Endothelial cell of umbilical vein (primary cell): Measurements from ENCODE around the gene RMND1. TPM values are rescaled to one million over a fixed set of nuclear protein-coding genes. Genes with fewer than 3 reads are reported as not detected.

Source experiments
- BruUV-seq: library from RNA; stranded (reverse); fragments of 400-500 nt; replicated peaks from 2 replicates; lab custom pipeline; 2021; lab: Mats Ljungman, UMichigan
- CTCF ChIA-PET: fragments of 300-600, 350-600 bp; sonication (Branson Sonifier 250); formaldehyde crosslinking; loops from one replicate; lab custom pipeline; 2021; ENCODE audit warnings: antibody characterized with exemption, inconsistent platforms; lab: Charles Lee
- POLR2A ChIA-PET: fragments of 300-600, 350-600 bp; sonication (Branson Sonifier 250); formaldehyde crosslinking; loops from one replicate; lab custom pipeline; 2021; ENCODE audit warnings: antibody characterized with exemption, inconsistent platforms; lab: Charles Lee
- DNase-seq: peaks from one replicate; pipeline ENCODE4 v3.0.0-alpha.2; 2011; ENCODE audit warnings: low read depth, low spot score
- FAIRE-seq: peaks from 2 replicates; lab custom pipeline; 2011; peaks lifted over from hg19 to GRCh38; lab: Jason Lieb, UNC
- H2AFZ ChIP-seq: 2 replicates; pipeline ENCODE4 v1.6.0; 2012; ENCODE audit warnings: low read depth, low read length, control low read depth, inconsistent platforms
- H3K27ac ChIP-seq: 2 replicates; pipeline ENCODE4 v1.5.1; 2011; ENCODE audit warnings: low read depth, mild to moderate bottlenecking, control low read depth, low read length, moderate library complexity; ENCODE audit not compliant: insufficient read depth
- H3K27me3 ChIP-seq, 2 experiments: 2 replicates each; pipeline versions ENCODE4 v1.6.0 to v1.6.1; 2011; ENCODE audit warnings: low read length in 2 of 2, mixed read lengths in 1 of 2; ENCODE audit not compliant: control insufficient read depth in 2 of 2, insufficient read depth in 2 of 2
- H3K36me3 ChIP-seq, 2 experiments: 2 replicates in 1 of 2; 3 replicates in 1 of 2; pipeline ENCODE4 v1.5.1; 2011; ENCODE audit warnings: low read length in 2 of 2, mild to moderate bottlenecking in 1 of 2, moderate library complexity in 1 of 2; ENCODE audit not compliant: control insufficient read depth in 2 of 2, insufficient read depth in 2 of 2; ENCODE audit errors: extremely low read depth in 1 of 2
- H3K4me1 ChIP-seq: 3 replicates; pipeline ENCODE4 v1.5.1; 2011; ENCODE audit warnings: mild to moderate bottlenecking, low read length; ENCODE audit not compliant: control insufficient read depth, insufficient read depth; ENCODE audit errors: extremely low read depth
- H3K4me2 ChIP-seq: 2 replicates; pipeline ENCODE4 v1.6.1; 2011; ENCODE audit warnings: low read length, control low read depth, mixed read lengths; ENCODE audit not compliant: insufficient read depth
- H3K4me3 ChIP-seq, 3 experiments: fragments of 200-600 bp in 1 of 3; sonication (generic), shearing (Covaris generic) in 1 of 3; replicated peaks in 1 of 3; 2 replicates each; pipeline ENCODE4 v1.5.1; 2011 to 2016; ENCODE audit warnings: control low read depth in 3 of 3, low read length in 3 of 3, mild to moderate bottlenecking in 2 of 3, inconsistent platforms in 1 of 3, low read depth in 1 of 3, moderate library complexity in 1 of 3; ENCODE audit not compliant: insufficient read depth in 1 of 3
- H3K79me2 ChIP-seq: 2 replicates; pipeline ENCODE4 v1.6.0; 2012; ENCODE audit warnings: low read length, inconsistent platforms; ENCODE audit not compliant: control insufficient read depth, insufficient read depth
- H3K9ac ChIP-seq: replicated peaks from 2 replicates; pipeline ENCODE3; 2011; ENCODE audit warnings: low read length, control low read depth; ENCODE audit not compliant: insufficient read depth; ENCODE audit errors: extremely low read depth
- H3K9me1 ChIP-seq: replicated peaks from 3 replicates; pipeline ENCODE4 v1.6.0; 2011; ENCODE audit warnings: mild to moderate bottlenecking, low read length; ENCODE audit not compliant: control insufficient read depth, insufficient read depth; ENCODE audit errors: extremely low read depth
- H3K9me3 ChIP-seq: replicated peaks from 2 replicates; pipeline ENCODE4 v1.5.1; 2012; ENCODE audit warnings: low read length, inconsistent platforms; ENCODE audit not compliant: control insufficient read depth, insufficient read depth
- H4K20me1 ChIP-seq: replicated peaks from 2 replicates; pipeline ENCODE3; 2011; ENCODE audit warnings: mild to moderate bottlenecking, low read length; ENCODE audit not compliant: control insufficient read depth, insufficient read depth; ENCODE audit errors: extremely low read depth
- CTCF ChIP-seq, 2 donors: IDR thresholded peaks; 1 replicate in 1 of 2; 2 replicates in 1 of 2; pipeline ENCODE4 v1.5.1; 2011; ENCODE audit warnings: low read length in 2 of 2, mild to moderate bottlenecking in 2 of 2, moderate library complexity in 2 of 2, control low read depth in 1 of 2, inconsistent platforms in 1 of 2, low read depth in 1 of 2; ENCODE audit not compliant: insufficient read depth in 1 of 2; ENCODE audit errors: extremely low read depth in 1 of 2
- EZH2 ChIP-seq: IDR thresholded peaks from 2 replicates; pipeline ENCODE4 v1.6.1; 2012; ENCODE audit warnings: borderline replicate concordance, low read depth, mild to moderate bottlenecking, moderate library complexity, low read length, inconsistent platforms; ENCODE audit not compliant: severe bottlenecking
- FOS ChIP-seq: IDR thresholded peaks from 2 replicates; pipeline ENCODE4 v1.6.1; 2011; ENCODE audit warnings: mild to moderate bottlenecking, low read length, moderate library complexity, borderline replicate concordance; ENCODE audit not compliant: insufficient read depth
- GATA2 ChIP-seq: IDR thresholded peaks from 2 replicates; pipeline ENCODE4 v1.7.0; 2011; ENCODE audit warnings: low read depth, mild to moderate bottlenecking, moderate library complexity, mixed read lengths, low read length; ENCODE audit not compliant: insufficient read length, insufficient read depth
- JUN ChIP-seq: IDR thresholded peaks from 2 replicates; pipeline ENCODE4 v1.6.1; 2011; ENCODE audit warnings: borderline replicate concordance, low read depth; ENCODE audit not compliant: insufficient read length, insufficient read depth
- MAX ChIP-seq: IDR thresholded peaks from 2 replicates; pipeline ENCODE4 v1.6.1; 2011; ENCODE audit not compliant: insufficient read depth, insufficient read length
- MYC ChIP-seq: IDR thresholded peaks from one replicate; pipeline ENCODE4 v1.6.1; 2011; ENCODE audit warnings: mild to moderate bottlenecking, low read depth, low read length
- POLR2A ChIP-seq: IDR thresholded peaks from 2 replicates; pipeline ENCODE4 v1.6.1; 2012; ENCODE audit warnings: low read depth, mild to moderate bottlenecking, control low read depth, low read length
- POLR2AphosphoS5 ChIP-seq: IDR thresholded peaks from 2 replicates; pipeline ENCODE4 v1.6.1; 2012; ENCODE audit warnings: low read depth, mild to moderate bottlenecking, control low read depth, low read length, moderate library complexity; ENCODE audit not compliant: insufficient read depth
- dilution Hi-C: fragments of 300-500 bp; cut with MboI; formaldehyde crosslinking; loops from one replicate; pipeline ENCODE4 v1.15.0; 2019; ENCODE audit warnings: low sequenced_read_pairs; ENCODE audit not compliant: extremely low pct_ligation_motif_present
- intact Hi-C: fragments of 100-400 bp; cut with micrococcal nuclease; formaldehyde crosslinking; loops from one replicate; pipeline ENCODE4 v1.10.0; 2022
- polyA plus RNA-seq, 4 experiments: library from polyadenylated mRNA; depleted of rRNA in 3 of 4; stranded (reverse) in 3 of 4; unstranded in 1 of 4; fragments of >200 nt; gene quantifications; 2 replicates each; pipeline versions ENCODE4 v1.2.1 to v1.2.3, GENCODE V29; 2011 to 2012; ENCODE audit warnings: missing spikeins in 1 of 4
- total RNA-seq: library from RNA; stranded (reverse); gene quantifications from 2 replicates; pipeline ENCODE4 v1.2.3, GENCODE V29; 2021

RMND1 gene
- total and polyA plus RNA-seq, 2 donors (not counting 3 experiments of a cell fraction or from before 2014, with no cell fraction given): 6.3 to 21.4 TPM

- CTCF ChIA-PET: interaction anchor here (0.8 to 2.2 kb wide), 8 partner anchors 9 to 919 kb away, joined by 3 to 10 read pairs (median 5); partner anchors contain the start of gene RMND1
- TF ChIP-seq EZH2: no peak
- no peak for TF ChIP-seq CTCF (IDR thresholded peaks at IDR 0.05; ENCODE audit: extremely low read depth in 1 of 2, insufficient read depth in 1 of 2, low read depth in 1 of 2, low read length in 2 of 2)
- TF ChIP-seq FOS: peak; percentile 29
- no peak for TF ChIP-seq MYC
- no peak for TF ChIP-seq POLR2AphosphoS5
- no peak for TF ChIP-seq JUN
- TF ChIP-seq GATA2: no peak
- no peak for TF ChIP-seq POLR2A
- TF ChIP-seq MAX: no peak
- POLR2A ChIA-PET: no interaction called here
- FAIRE-seq (peak; percentile 31), DNase-seq (peak; percentile 28)
- intact Hi-C loops (no loop called here), dilution Hi-C loops (no loop called here)
- Histone ChIP-seq H2AFZ (no peak overlapping the region), H3K4me1 (peaks cover 8% of the 10 kb centered on the region), H3K9me3 (no peaks in the 10 kb centered on the region), H3K36me3 (no peaks in the 10 kb centered on the region), H3K27me3 (no peaks in the 10 kb centered on the region), H3K9ac (no peak overlapping the region), H3K4me3 (no peak overlapping the region), H3K79me2 (peaks cover 10% of the 10 kb centered on the region), H3K9me1 (no peaks in the 10 kb centered on the region), H3K27ac (no peak overlapping the region), H4K20me1 (no peaks in the 10 kb centered on the region), H3K4me2 (no peak overlapping the region)
- BruUV-seq: no TSS peak
Observed at GRCh38 chr6:151437401-151437800, 14.5 kb downstream of the RMND1 start.
